Thymus (tissue), 11 donors: Measurements from ENCODE around the gene WWC2. TPM values are rescaled to one million over a fixed set of nuclear protein-coding genes. Genes with fewer than 3 reads are reported as not detected.

Experiments
- DNase-seq, 9 donors: peaks; one replicate each; pipeline ENCODE4 v3.0.0-alpha.2; 2013; ENCODE audit warnings: low spot score in 9 of 9, low read depth in 6 of 9, missing footprints in 1 of 9
- H3K27ac ChIP-seq, 2 donors: one replicate each; pipeline ENCODE4 v1.5.1; 2013; ENCODE audit warnings: control low read depth in 1 of 2, low read depth in 1 of 2, low read length in 1 of 2, mild to moderate bottlenecking in 1 of 2, moderate library complexity in 1 of 2
- H3K27me3 ChIP-seq, 2 donors: one replicate each; pipeline ENCODE4 v1.5.1; 2013; ENCODE audit warnings: low read length in 1 of 2; ENCODE audit not compliant: control insufficient read depth in 2 of 2, insufficient read depth in 1 of 2
- H3K36me3 ChIP-seq, 2 donors: one replicate each; pipeline ENCODE4 v1.5.1; 2013; ENCODE audit warnings: low read length in 1 of 2, mild to moderate bottlenecking in 1 of 2, moderate library complexity in 1 of 2; ENCODE audit not compliant: control insufficient read depth in 2 of 2, insufficient read depth in 2 of 2
- H3K4me1 ChIP-seq, 2 donors: one replicate each; pipeline ENCODE4 v1.5.1; 2013; ENCODE audit warnings: low read length in 2 of 2; ENCODE audit not compliant: control insufficient read depth in 2 of 2, insufficient read depth in 2 of 2
- H3K4me3 ChIP-seq, 2 donors: one replicate each; pipeline ENCODE4 v1.5.1; 2013; ENCODE audit warnings: low read length in 2 of 2, control low read depth in 1 of 2, mild to moderate bottlenecking in 1 of 2
- H3K9me3 ChIP-seq, 2 donors: one replicate each; pipeline ENCODE4 v1.5.1; 2013; ENCODE audit warnings: low read length in 1 of 2, mild to moderate bottlenecking in 1 of 2; ENCODE audit not compliant: control insufficient read depth in 2 of 2, insufficient read depth in 1 of 2
- WGBS: extraction: QIAGEN DNeasy Blood & Tissue Kit; methylation state at CpG from one replicate; pipeline ENCODE4 v1.1.7; 2013; 5-methylcytosine and 5-hydroxymethylcytosine counted together
- polyA plus RNA-seq: library from polyadenylated mRNA; stranded (reverse); fragments of 200-250 nt; gene quantifications from one replicate; pipeline ENCODE4 v1.2.3, GENCODE V29; 2013
- total RNA-seq: library from RNA; stranded (reverse); fragments of 120-200 nt; gene quantifications from one replicate; pipeline ENCODE4 v1.2.4, GENCODE V29; 2013
- donor health status: healthy.

The WWC2 gene
- total and polyA plus RNA-seq, 2 donors, result 1.5 to 2.5 TPM

DNA sequence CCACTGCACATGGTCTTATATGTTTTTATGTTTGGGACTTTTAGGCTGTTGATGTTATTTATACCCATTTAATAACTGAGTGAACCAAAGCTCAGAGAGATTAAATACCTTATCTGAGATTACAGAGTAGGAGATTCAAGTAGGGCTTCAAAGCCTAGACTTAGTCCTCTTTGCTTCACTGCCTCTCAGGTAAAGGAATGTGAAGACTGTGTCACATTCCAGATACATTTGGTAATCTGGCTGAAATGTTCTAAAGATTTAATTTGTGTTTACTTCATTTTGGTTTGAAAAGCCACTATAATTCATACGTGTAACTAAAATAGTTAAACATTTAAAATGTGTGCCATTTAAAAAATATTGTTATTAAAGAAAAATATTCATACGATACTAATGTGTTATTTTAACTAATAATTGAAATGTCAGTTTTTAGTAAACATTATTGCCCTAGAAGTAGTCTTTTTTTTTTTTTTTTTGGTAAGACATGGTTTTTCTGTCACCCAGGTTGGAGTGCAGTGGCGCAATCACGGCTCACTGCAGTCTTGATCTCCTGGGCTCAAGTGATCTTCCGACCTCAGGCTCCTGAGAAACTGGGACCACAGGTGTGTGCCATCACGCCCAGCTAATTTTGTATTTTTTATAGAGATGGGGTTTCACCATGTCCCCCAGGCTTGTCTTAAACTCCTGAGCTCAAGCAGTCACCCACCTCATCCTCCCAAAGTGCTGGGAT, 54.3 kb downstream of the WWC2 start:
- WGBS, result 96% methylated on average over 6 of the region's 6 CpGs
- H3K27ac ChIP-seq, result no peak overlapping the region
- H3K36me3 ChIP-seq, result no peaks in the 10 kb centered on the region
- H3K4me3 ChIP-seq, result no peak overlapping the region
- H3K4me1 ChIP-seq, result no peaks in the 10 kb centered on the region
- H3K9me3 ChIP-seq, result no peaks in the 10 kb centered on the region
- H3K27me3 ChIP-seq, result no peaks in the 10 kb centered on the region
- no peak for DNase-seq

DNA sequence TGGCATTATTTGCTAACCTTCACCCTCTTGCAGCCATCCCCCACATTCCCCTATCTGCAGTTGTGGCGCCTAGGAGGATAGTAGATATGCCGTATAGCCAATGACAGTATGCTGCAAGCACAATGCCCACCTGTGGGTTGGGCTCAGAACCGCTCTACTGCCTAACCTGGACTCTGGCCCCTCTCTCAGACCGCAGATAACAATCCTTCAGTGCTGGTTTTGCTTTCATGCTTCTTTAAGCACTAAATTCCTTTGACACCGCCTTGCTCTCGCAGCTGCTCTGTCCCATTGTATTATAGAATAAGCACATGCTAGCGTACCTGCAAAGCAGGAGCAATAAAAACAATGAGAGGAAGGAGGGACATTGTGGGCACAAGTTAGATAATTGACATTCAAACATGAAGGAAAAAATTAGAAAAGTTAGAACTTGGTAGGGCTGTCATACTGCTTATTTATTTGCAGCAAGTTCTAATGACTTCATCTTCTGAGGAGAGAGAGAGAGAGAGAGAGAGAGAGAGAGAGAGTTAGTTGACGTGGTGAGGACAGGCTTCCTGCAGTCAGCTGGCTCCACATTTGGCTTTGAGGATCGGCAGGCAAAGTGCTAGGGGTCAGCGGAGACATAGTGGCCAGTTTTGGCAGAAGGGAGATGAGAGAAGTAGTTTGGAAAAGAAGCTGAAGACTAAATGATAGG, 55.8 kb downstream of the WWC2 start:
- Histone ChIP-seq H3K9me3 (no peaks in the 10 kb centered on the region), H3K4me1 (no peaks in the 10 kb centered on the region), H3K36me3 (no peaks in the 10 kb centered on the region), H3K27ac (no peak overlapping the region), H3K27me3 (no peaks in the 10 kb centered on the region), H3K4me3 (no peak overlapping the region)
- WGBS, result 81% methylated on average over 10 of the region's 10 CpGs
- DNase-seq, result no peak

DNA sequence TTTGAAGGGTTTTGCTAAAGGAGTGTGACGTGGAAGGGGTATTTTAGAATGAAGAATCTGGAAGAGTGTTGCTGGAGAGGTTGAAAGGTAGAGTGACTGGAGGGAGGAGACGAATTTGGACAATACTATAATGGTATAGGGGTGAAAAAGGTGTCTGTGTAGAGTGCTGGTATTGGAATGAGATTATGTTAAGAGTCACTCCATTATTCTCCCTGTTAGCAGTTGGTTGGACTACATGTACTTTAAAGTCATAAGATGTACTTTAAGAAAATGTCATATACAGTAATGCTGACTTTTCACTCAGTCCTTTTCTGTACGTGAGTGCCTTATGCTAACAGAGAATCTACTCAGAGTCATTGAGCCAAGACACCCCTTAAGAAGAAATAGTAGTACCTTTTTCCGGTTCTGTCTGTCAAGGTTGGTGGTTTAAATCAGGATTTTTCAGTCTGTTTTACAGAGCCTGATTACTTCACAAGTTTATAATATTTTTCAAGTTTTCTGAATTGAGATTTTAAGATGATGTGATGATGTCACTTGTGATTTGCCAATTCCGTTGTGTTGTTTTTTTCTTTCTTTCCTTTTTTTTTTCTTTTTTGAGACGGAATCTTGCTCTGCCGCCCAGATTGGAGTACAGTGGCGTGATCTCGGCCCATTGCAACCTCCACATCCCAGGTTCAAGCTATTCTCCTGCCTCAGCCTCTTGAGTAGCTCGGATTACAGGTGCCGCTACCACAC, 56.6 kb downstream of the WWC2 start:
- H3K4me3 ChIP-seq, result no peak overlapping the region
- no peaks in the 10 kb centered on the region for H3K9me3 ChIP-seq
- no peak for DNase-seq
- no peaks in the 10 kb centered on the region for H3K27me3 ChIP-seq
- H3K36me3 ChIP-seq, result no peaks in the 10 kb centered on the region
- WGBS, result 94% methylated on average over 11 of the region's 11 CpGs
- no peaks in the 10 kb centered on the region for H3K4me1 ChIP-seq
- H3K27ac ChIP-seq, result no peak overlapping the region

DNA sequence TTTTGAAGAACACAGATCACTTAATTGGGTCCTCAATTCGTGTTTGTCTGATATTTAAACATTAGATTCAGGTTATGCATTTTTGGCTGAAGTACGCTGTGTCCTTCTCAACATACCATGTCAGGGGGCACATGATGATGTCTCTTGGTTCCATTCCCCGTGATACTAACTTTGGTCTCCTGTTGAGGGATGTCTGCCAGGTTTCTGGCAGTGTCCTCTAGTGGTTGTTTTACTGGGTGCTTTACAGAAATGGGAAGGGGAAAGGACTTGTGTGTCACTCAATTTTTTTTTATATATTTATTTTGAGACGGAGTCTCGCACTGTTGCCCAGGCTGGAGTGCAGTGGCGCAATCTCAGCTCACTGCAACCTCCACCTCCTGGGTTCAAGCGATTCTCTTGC, 58.2 kb downstream of the WWC2 start:
- WGBS, result 94% methylated on average over 7 of the region's 7 CpGs
- Histone ChIP-seq H3K27ac (no peak overlapping the region), H3K4me3 (no peak overlapping the region), H3K9me3 (no peaks in the 10 kb centered on the region), H3K27me3 (no peaks in the 10 kb centered on the region), H3K4me1 (no peaks in the 10 kb centered on the region), H3K36me3 (no peaks in the 10 kb centered on the region)
- no peak for DNase-seq

DNA sequence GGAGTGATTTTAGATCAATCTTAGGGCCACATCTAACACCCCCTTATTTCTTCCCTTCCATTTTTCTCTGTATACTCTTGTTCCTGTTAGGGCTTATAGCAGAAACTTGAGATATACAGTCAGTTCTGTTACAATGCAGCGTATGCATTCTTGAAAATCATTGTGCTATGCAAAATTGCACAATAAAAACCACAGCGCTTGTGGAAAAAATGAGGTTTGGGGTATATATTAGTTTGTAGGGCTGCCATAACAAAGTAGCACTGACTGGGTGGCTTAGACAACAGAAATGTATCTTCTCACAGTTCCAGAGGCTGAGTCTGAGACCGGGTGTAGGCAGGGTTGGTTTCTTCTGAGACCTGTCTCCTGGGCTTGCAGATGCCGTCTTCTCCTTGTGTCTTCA, 59.0 kb downstream of the WWC2 start:
- Histone ChIP-seq H3K27me3 (no peaks in the 10 kb centered on the region), H3K27ac (no peak overlapping the region), H3K36me3 (no peaks in the 10 kb centered on the region), H3K9me3 (no peaks in the 10 kb centered on the region), H3K4me1 (no peaks in the 10 kb centered on the region), H3K4me3 (no peak overlapping the region)
- WGBS, result 70% methylated on average over 4 of the region's 4 CpGs
- DNase-seq, result no peak

DNA sequence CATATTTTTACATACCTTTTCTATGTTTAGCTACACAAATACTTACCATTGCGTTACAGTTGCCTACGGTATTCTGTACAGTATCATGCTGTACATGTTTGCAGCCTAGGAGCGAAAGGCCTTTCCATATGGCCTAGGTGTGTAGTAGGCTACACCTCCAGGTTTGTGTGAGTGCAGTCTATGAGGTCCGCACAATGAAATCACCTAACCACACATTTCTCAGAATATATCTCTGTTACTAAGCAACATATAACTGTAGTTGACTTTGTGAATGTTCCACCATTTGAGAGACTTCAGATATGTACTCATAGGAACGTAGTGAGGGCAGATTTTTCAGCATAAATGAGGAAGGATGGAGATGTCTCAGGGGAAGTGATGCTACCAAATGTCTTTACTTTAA, 62.6 kb downstream of the WWC2 start:
- WGBS, result 97% methylated on average over 5 of the region's 5 CpGs
- Histone ChIP-seq H3K4me1 (no peaks in the 10 kb centered on the region), H3K27ac (no peak overlapping the region), H3K27me3 (no peaks in the 10 kb centered on the region), H3K4me3 (no peak overlapping the region), H3K9me3 (no peaks in the 10 kb centered on the region), H3K36me3 (no peaks in the 10 kb centered on the region)
- DNase-seq, result no peak

DNA sequence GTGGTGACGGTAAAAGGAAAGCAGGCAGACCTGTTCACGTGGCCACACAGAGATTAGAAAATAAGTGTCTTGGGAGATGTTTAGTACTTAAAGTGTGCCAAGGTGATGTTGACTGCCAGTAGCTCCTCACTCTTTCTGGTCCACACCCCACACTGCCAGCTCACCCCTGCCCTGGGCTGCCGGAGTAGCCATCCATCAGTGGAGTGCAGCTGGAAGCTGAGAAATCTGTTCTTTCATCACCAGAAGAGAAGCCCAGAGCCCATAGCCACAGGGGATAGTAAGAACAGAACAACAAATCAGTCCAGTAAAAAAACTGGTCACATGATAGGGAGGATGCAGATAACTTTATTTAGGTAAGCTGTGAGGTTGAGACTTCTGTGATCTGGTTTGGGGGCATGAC, 64.1 kb downstream of the WWC2 start:
- Histone ChIP-seq H3K9me3 (no peaks in the 10 kb centered on the region), H3K4me1 (no peaks in the 10 kb centered on the region), H3K27ac (no peak overlapping the region), H3K4me3 (no peak overlapping the region), H3K36me3 (no peaks in the 10 kb centered on the region), H3K27me3 (no peaks in the 10 kb centered on the region)
- DNase-seq, result no peak
- 98% methylated on average over 3 of the region's 3 CpGs for WGBS

DNA sequence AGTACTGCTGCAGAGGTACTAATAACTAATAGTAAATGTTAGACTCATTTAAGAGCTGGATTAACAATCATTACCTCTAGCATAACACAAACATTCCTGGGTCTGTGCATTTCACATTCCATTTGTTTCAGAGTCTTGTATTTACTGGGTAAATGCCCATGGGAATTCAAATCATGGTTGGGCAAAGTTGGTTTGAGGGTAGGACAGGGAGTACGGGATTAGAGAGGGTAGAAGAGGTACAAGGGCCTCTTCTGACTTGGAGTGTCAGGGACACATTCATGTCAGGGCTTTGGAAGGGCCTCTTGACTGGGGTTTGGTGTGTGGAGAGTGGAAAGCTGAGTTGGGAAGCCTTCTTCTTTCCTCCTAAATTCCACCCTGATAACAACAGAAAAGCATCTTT, 65.9 kb downstream of the WWC2 start:
- Histone ChIP-seq H3K4me1 (no peaks in the 10 kb centered on the region), H3K27me3 (no peaks in the 10 kb centered on the region), H3K36me3 (no peaks in the 10 kb centered on the region), H3K4me3 (no peak overlapping the region), H3K27ac (no peak overlapping the region), H3K9me3 (no peaks in the 10 kb centered on the region)
- DNase-seq, result no peak
- 86% methylated on average over 1 of the region's 1 CpG for WGBS

DNA sequence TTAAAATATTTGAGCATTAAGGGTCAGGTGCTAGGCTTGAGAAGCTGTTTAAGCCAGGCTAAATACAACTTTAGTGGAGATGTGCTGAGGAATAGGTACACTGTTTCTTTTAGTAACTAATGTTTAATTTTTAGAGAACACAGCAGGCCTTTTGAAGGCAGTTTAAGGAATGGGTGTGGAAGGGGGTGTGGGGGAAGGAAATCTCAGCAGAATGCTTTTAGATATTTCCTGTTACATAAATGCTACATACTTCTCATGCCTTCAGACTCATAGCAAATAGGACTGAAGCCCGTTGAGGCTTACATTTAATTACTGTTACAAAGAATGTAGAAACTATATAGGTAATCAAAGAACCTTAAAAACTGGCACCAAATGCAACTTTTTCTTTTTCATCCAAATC, 66.3 kb downstream of the WWC2 start:
- no peaks in the 10 kb centered on the region for H3K4me1 ChIP-seq
- no peaks in the 10 kb centered on the region for H3K27me3 ChIP-seq
- no peaks in the 10 kb centered on the region for H3K36me3 ChIP-seq
- H3K9me3 ChIP-seq, result no peaks in the 10 kb centered on the region
- no peak overlapping the region for H3K27ac ChIP-seq
- WGBS, result 51% methylated on average over 1 of the region's 1 CpG
- no peak for DNase-seq
- no peak overlapping the region for H3K4me3 ChIP-seq
